Endometrial microvascular endothelial cells (primary cell): ENCODE measurements around the gene ZSWIM5. TPM values are rescaled to one million over a fixed set of nuclear protein-coding genes. Genes with fewer than 3 reads are reported as not detected.
"Not testable (repeated sequence)": the region's sequence is repeated elsewhere in the genome, so short reads cannot be mapped to it uniquely, and the experiment has no call there.

Experiments
- in situ Hi-C: cut with HindIII; loops from 2 replicates; pipeline ENCODE4 v1.10.0; 2017; ENCODE audit warnings: low sequenced_read_pairs, low pct_unique_long_range_greater_than_20kb; ENCODE audit errors: inconsistent ontology term
- total RNA-seq: library from RNA; depleted of rRNA; stranded (reverse); fragments of >200 nt; gene quantifications from one replicate; pipeline ENCODE4 v1.2.3, GENCODE V29; 2015; ENCODE audit errors: inconsistent ontology term

The ZSWIM5 gene
- total RNA-seq, 1 donor from 2014 or later = 2.1 TPM

- in situ Hi-C loops = not testable (repeated sequence)
Observed at GRCh38 chr1:45105486-45106155, 100.8 kb downstream of the ZSWIM5 start.

- in situ Hi-C loops = no loop called here
Observed at GRCh38 chr1:45103534-45103933, 102.9 kb downstream of the ZSWIM5 start.

- in situ Hi-C loops = no loop called here
Observed at GRCh38 chr1:45101947-45102346, 104.5 kb downstream of the ZSWIM5 start.

- in situ Hi-C loops = not testable (repeated sequence)
Observed at GRCh38 chr1:45101528-45101927, 104.9 kb downstream of the ZSWIM5 start.

GRCh38 chr1:45097944-45098343, 108.5 kb downstream of the ZSWIM5 start:
- in situ Hi-C loops = no loop called here

GRCh38 chr1:45097079-45097478, 109.3 kb downstream of the ZSWIM5 start:
- in situ Hi-C loops = no loop called here

GRCh38 chr1:45095450-45095849, 111.0 kb downstream of the ZSWIM5 start:
- in situ Hi-C loops = no loop called here

- in situ Hi-C loops = not testable (repeated sequence)
Observed at GRCh38 chr1:45094371-45094770, 112.0 kb downstream of the ZSWIM5 start.

GRCh38 chr1:45093334-45093733, 113.1 kb downstream of the ZSWIM5 start:
- in situ Hi-C loops = no loop called here

- in situ Hi-C loops = no loop called here
Observed at GRCh38 chr1:45089711-45090110, 116.7 kb downstream of the ZSWIM5 start.

- in situ Hi-C loops = no loop called here
Observed at GRCh38 chr1:45084562-45084961, 121.8 kb downstream of the ZSWIM5 start.

GRCh38 chr1:45079533-45079932, 126.9 kb downstream of the ZSWIM5 start:
- in situ Hi-C loops = no loop called here

GRCh38 chr1:45076959-45077358, 129.4 kb downstream of the ZSWIM5 start:
- in situ Hi-C loops = not testable (repeated sequence)

GRCh38 chr1:45071567-45071966, 134.8 kb downstream of the ZSWIM5 start:
- in situ Hi-C loops = no loop called here

GRCh38 chr1:45067806-45068205, 138.6 kb downstream of the ZSWIM5 start:
- in situ Hi-C loops = no loop called here

- in situ Hi-C loops = no loop called here
Observed at GRCh38 chr1:45065083-45065482, 141.3 kb downstream of the ZSWIM5 start.

- in situ Hi-C loops = not testable (repeated sequence)
Observed at GRCh38 chr1:45062463-45062862, 143.9 kb downstream of the ZSWIM5 start.

GRCh38 chr1:45059829-45060228, 146.6 kb downstream of the ZSWIM5 start:
- in situ Hi-C loops = no loop called here

- in situ Hi-C loops = no loop called here
Observed at GRCh38 chr1:45057542-45057941, 148.9 kb downstream of the ZSWIM5 start.

- in situ Hi-C loops = no loop called here
Observed at GRCh38 chr1:45051005-45051772, 155.2 kb downstream of the ZSWIM5 start.
